ENCODE measurements around the gene ATOX1. TPM values are rescaled to one million over a fixed set of nuclear protein-coding genes. Genes with fewer than 3 reads are reported as not detected.

ATOX1 gene, protein sequence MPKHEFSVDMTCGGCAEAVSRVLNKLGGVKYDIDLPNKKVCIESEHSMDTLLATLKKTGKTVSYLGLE
- total RNA-seq (51.4 TPM), polyA plus RNA-seq (ENCODE audit: insufficient read depth in 1 of 8, insufficient read length in 8 of 8, low replicate concordance in 1 of 8) (10 to 100 TPM; 45.2 to 69.1 (median 53.9) TPM)
- long read RNA-seq, donor 1, transcript ATOX1-201 (4 exons, 488 nt) = major isoform, 9 of 13 reads
- long read RNA-seq, donor 1, partial matches to known transcripts = 0 of 13 reads
- long read RNA-seq, donor 1, other reads (novel, unspliced or antisense) = 0 of 13 reads
- long read RNA-seq, donor 2, transcript ATOX1-201 (4 exons, 488 nt) = major isoform, 6 of 8 reads
- long read RNA-seq, donor 2, partial matches to known transcripts = 0 of 8 reads
- long read RNA-seq, donor 2, other reads (novel, unspliced or antisense) = 0 of 8 reads
- long read RNA-seq, donor 3, transcript ATOX1-201 (4 exons, 488 nt) = major isoform, 34 of 39 reads
- long read RNA-seq, donor 3, partial matches to known transcripts = 0 of 39 reads
- long read RNA-seq, donor 3, other reads (novel, unspliced or antisense) = 0 of 39 reads
- long read RNA-seq, donor 4, transcript ATOX1-205 (3 exons, 724 nt) = minor isoform, 5 of 121 reads
- long read RNA-seq, donor 4, transcript ATOX1-201 (4 exons, 488 nt) = major isoform, 29 of 121 reads
- long read RNA-seq, donor 4, partial matches to known transcripts = 70 of 121 reads
- long read RNA-seq, donor 4, other reads (novel, unspliced or antisense) = 14 of 121 reads
- long read RNA-seq, donor 5, transcript ATOX1-201 (4 exons, 488 nt) = major isoform, 79 of 95 reads
- long read RNA-seq, donor 5, partial matches to known transcripts = 8 of 95 reads
- long read RNA-seq, donor 5, other reads (novel, unspliced or antisense) = 0 of 95 reads
- long read RNA-seq, donor 6, transcript ATOX1-201 (4 exons, 488 nt) = major isoform, 67 of 77 reads
- long read RNA-seq, donor 6, partial matches to known transcripts = 6 of 77 reads
- long read RNA-seq, donor 6, other reads (novel, unspliced or antisense) = 0 of 77 reads
- long read RNA-seq, donor 7, transcript ATOX1-201 (4 exons, 488 nt) = major isoform, 64 of 72 reads
- long read RNA-seq, donor 7, partial matches to known transcripts = 0 of 72 reads
- long read RNA-seq, donor 7, other reads (novel, unspliced or antisense) = 0 of 72 reads
- long read RNA-seq, donor 8, transcript ATOX1-201 (4 exons, 488 nt) = major isoform, 35 of 46 reads
- long read RNA-seq, donor 8, partial matches to known transcripts = 5 of 46 reads
- long read RNA-seq, donor 8, other reads (novel, unspliced or antisense) = 0 of 46 reads
- long read RNA-seq, donor 9, transcript ATOX1-201 (4 exons, 488 nt) = major isoform, 39 of 53 reads
- long read RNA-seq, donor 9, partial matches to known transcripts = 5 of 53 reads
- long read RNA-seq, donor 9, other reads (novel, unspliced or antisense) = 0 of 53 reads
- long read RNA-seq, donor 10, transcript ATOX1-201 (4 exons, 488 nt) = major isoform, 65 of 79 reads
- long read RNA-seq, donor 10, partial matches to known transcripts = 6 of 79 reads
- long read RNA-seq, donor 10, other reads (novel, unspliced or antisense) = 0 of 79 reads
- long read RNA-seq, donor 11, transcript ATOX1-201 (4 exons, 488 nt) = major isoform, 37 of 90 reads
- long read RNA-seq, donor 11, partial matches to known transcripts = 27 of 90 reads
- long read RNA-seq, donor 11, other reads (novel, unspliced or antisense) = 19 of 90 reads

DNA sequence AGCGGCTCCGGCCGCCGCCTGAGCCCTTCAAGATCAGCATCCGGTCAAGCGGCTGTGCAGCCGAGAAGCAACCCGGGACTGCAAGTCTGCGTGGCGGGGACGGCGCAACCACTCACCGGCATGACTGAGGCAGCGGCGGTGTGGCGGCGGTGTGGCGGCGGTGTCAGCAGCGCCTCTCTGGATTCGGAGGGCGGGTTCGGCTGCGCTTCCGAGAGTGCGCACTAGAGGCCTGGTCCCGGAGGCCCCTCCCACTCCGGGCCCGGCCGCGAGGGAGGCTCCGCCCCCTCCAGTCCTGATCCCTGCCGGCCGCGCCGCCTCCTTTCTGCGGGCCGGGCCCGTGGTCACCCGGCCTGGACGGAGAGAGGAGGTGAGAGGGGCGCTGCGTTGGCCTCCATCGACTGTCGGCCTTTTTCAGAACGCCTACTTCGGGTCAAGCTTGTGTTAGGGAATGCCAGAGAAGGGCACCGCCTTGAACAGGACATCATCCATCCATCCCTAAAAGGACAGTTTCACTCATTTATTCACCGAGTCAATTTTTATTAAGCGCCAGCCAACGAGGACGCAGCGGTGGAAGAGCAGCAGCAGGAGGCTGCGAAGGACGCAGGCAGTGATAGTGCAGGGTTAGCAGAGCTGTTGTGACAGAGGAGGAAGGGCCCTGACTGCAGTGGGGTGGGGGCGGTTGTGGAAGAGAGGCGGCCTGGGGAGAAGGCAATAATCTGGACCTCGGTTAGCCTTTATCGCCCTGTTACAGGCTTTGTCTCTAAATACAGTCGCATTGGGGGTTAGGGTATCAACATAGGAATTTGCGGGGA is at the start of gene ATOX1:
Gene ATOX1 (minus strand): TSS at position 202 of the 812 bp plus-strand sequence. CDS start 80 bp downstream, at position 122.
- DNase-seq = peak; percentile 96
- Histone ChIP-seq H3K27ac (ENCODE audit: low read length) (peak within 1 kb of the TSS; percentile 85), H3K9me3 (replicated peaks; ENCODE audit: control insufficient read depth, low read depth, low read length) (no peaks in the 10 kb centered on the region), H3K4me1 (ENCODE audit: control insufficient read depth, insufficient read depth, low read length) (peaks cover 17% of the 10 kb centered on the region), H3K36me3 (ENCODE audit: control insufficient read depth, insufficient read depth, low read length) (no peaks in the 10 kb centered on the region), H3K4me3 (ENCODE audit: low read length) (peak within 1 kb of the TSS; percentile 87), H3K27me3 (ENCODE audit: control insufficient read depth, insufficient read depth, low read length) (no peaks in the 10 kb centered on the region)
- WGBS (ENCODE audit: insufficient coverage) = 3% methylated on average over 50 of the region's 61 CpGs

DNA sequence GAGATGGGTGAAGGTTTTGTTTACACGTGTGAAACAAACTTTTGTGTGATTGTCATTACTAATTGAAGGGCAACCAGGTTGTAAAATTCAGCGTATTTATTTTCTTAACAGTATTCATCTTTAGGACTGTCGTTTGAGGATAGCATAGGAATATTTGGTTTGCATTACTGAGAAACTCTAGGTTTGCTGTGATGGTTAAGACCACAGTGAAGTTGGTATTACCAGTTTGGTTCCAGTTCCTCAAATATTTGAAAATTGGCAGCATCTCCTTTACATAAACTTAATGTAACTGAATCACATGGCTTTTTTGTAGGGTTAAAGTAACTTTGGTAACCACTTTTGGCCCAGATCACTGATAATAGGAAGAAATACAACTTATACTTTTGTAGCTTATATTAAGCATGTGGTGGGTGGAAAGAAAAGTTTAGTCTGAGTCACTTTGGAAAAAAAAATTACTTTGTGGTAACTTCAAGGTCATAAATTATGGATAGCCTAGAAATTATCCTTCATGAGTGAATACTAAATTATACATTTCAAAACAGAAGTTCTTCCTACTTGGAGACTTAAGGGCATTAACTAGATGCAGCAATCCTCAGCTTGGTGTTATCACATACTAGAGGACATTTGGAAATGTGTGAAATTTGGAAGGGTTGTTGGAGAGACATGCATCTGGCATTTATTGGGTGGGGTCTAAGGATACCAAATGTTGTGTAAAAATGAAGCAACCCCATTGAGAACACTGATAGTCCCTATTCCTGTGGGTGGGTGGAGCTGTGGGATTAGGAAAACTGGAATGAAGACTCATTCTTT is 47.2 kb upstream of the ATOX1 start:
- Histone ChIP-seq H3K27ac (ENCODE audit: low read length) (no peak overlapping the region), H3K27me3 (ENCODE audit: control insufficient read depth, insufficient read depth, low read length) (no peaks in the 10 kb centered on the region), H3K36me3 (ENCODE audit: control insufficient read depth, insufficient read depth, low read length) (peaks cover 31% of the 10 kb centered on the region), H3K4me3 (ENCODE audit: low read length) (no peak overlapping the region), H3K9me3 (replicated peaks; ENCODE audit: control insufficient read depth, low read depth, low read length) (no peaks in the 10 kb centered on the region), H3K4me1 (ENCODE audit: control insufficient read depth, insufficient read depth, low read length) (no peaks in the 10 kb centered on the region)
- no CpG with 5 or more reads among the region's 3 CpGs for WGBS (ENCODE audit: insufficient coverage)
- no peak for DNase-seq

DNA sequence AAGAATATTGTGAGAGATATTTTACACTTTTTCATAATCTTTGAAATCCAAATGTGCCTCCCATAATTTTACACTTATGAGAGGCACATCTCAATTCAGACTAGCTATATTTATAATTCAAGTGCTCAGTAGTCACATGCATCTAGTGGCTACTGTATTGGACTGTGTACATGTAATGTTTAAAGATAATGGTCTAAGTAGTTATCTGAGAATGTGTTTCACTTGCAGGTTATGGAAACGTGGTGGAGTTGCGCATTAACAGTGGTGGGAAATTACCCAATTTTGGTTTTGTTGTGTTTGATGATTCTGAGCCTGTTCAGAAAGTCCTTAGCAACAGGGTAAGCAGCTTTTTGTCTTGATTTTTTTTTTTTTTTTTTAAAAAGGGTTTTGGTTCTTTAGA is 42.1 kb upstream of the ATOX1 start:
- Histone ChIP-seq H3K27ac (ENCODE audit: low read length) (no peak overlapping the region), H3K36me3 (ENCODE audit: control insufficient read depth, insufficient read depth, low read length) (peaks cover 42% of the 10 kb centered on the region)
- DNase-seq = no peak

DNA sequence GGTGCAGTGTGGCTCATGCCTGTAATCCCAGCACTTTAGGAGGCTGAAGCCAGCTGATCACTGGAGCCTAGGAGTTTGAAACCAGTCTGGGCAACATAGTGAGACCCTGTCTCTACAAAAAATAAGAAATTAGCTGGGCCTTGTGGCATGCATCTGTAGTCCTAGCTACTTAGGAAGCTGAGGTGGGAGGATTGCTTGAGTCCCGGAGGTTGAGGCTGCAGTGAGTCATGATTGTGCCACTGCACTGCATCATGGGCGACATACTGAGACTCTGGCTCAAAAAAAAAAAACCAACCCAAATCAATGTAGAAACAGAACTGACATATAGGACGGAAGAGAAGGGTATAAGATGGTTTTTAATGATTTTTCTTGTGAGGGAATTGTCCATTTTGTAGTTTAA is 41.0 kb upstream of the ATOX1 start:
- WGBS (ENCODE audit: insufficient coverage) = no CpG with 5 or more reads among the region's 3 CpGs
- peaks cover 50% of the 10 kb centered on the region for H3K36me3 ChIP-seq (ENCODE audit: control insufficient read depth, insufficient read depth, low read length)
- no peaks in the 10 kb centered on the region for H3K27me3 ChIP-seq (ENCODE audit: control insufficient read depth, insufficient read depth, low read length)
- no peak overlapping the region for H3K4me3 ChIP-seq (ENCODE audit: low read length)
- DNase-seq = no peak
- no peaks in the 10 kb centered on the region for H3K4me1 ChIP-seq (ENCODE audit: control insufficient read depth, insufficient read depth, low read length)
- no peak overlapping the region for H3K27ac ChIP-seq (ENCODE audit: low read length)
- no peaks in the 10 kb centered on the region for H3K9me3 ChIP-seq (replicated peaks; ENCODE audit: control insufficient read depth, low read depth, low read length)

More for the DNA sequence above, 42.1 kb upstream of the ATOX1 start:
- no peaks in the 10 kb centered on the region for H3K27me3 ChIP-seq (ENCODE audit: control insufficient read depth, insufficient read depth, low read length)
- WGBS (ENCODE audit: insufficient coverage) = 94% methylated on average over 2 of the region's 2 CpGs
- H3K9me3 ChIP-seq (replicated peaks; ENCODE audit: control insufficient read depth, low read depth, low read length) = no peaks in the 10 kb centered on the region
- no peak overlapping the region for H3K4me3 ChIP-seq (ENCODE audit: low read length)
- H3K4me1 ChIP-seq (ENCODE audit: control insufficient read depth, insufficient read depth, low read length) = no peaks in the 10 kb centered on the region

DNA sequence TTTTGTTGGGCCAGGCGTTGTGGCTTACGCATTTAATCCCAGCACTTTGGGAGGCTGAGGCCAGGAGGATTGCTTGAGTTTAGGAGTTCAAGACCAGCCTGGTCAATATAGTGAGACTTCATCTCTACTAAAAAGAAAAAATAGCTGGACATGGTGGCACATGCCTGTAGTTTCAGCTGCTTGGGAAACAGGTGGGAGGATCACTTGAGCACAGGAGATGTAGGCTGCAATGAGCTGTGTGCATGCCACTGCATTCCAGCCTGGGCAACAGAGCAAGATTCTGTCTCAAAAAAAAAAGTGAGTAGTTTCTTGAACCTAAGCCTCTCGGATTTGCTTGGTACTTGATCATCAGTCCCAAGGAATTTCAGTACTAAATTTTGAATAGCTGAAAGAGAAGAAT is 40.2 kb upstream of the ATOX1 start:
- Histone ChIP-seq H3K4me3 (ENCODE audit: low read length) (no peak overlapping the region), H3K4me1 (ENCODE audit: control insufficient read depth, insufficient read depth, low read length) (no peaks in the 10 kb centered on the region), H3K27ac (ENCODE audit: low read length) (no peak overlapping the region), H3K36me3 (ENCODE audit: control insufficient read depth, insufficient read depth, low read length) (peaks cover 52% of the 10 kb centered on the region), H3K9me3 (replicated peaks; ENCODE audit: control insufficient read depth, low read depth, low read length) (no peaks in the 10 kb centered on the region), H3K27me3 (ENCODE audit: control insufficient read depth, insufficient read depth, low read length) (no peaks in the 10 kb centered on the region)
- DNase-seq = peak; percentile 21
- 75% methylated on average over 2 of the region's 3 CpGs for WGBS (ENCODE audit: insufficient coverage)

DNA sequence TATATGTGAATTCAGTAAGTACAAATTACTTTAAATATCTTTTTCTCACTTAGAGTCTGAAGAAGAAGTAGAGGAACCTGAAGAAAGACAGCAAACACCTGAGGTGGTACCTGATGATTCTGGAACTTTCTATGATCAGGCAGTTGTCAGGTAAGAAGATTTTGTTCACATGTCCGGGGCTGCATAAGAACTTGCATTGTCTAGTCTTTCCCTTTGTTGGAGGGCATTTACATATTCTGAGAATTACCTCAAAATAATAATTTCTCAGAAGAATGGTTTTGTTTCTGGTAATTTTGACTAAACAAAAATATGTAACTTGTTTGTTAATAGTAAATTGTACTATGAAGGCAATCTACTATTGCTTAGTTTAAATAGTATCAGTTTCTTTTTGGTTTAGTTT is 37.0 kb upstream of the ATOX1 start:
- no peak for DNase-seq
- Histone ChIP-seq H3K27me3 (ENCODE audit: control insufficient read depth, insufficient read depth, low read length) (no peaks in the 10 kb centered on the region), H3K9me3 (replicated peaks; ENCODE audit: control insufficient read depth, low read depth, low read length) (no peaks in the 10 kb centered on the region), H3K4me3 (ENCODE audit: low read length) (no peak overlapping the region), H3K4me1 (ENCODE audit: control insufficient read depth, insufficient read depth, low read length) (no peaks in the 10 kb centered on the region), H3K27ac (ENCODE audit: low read length) (no peak overlapping the region), H3K36me3 (ENCODE audit: control insufficient read depth, insufficient read depth, low read length) (peaks cover 56% of the 10 kb centered on the region)
- no CpG with 5 or more reads among the region's 1 CpG for WGBS (ENCODE audit: insufficient coverage)

DNA sequence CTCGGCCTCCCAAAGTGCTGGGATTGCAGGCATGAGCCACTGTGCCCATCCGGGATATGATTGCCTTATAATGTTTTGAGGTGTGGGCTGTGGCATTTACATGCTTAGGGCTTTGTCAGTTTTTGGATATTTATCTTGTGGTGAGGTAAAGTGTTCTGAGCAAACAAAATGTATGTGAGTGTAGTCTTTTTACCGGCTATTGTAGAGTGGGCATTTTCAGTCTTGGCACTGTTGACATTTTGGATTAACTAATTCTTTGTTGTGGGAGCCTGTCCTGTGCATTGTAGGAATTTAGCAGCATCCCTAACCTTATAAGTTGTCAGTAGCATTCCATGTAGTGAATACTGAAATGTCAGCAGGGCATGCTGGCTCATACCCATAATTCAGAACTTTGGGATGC is 34.9 kb upstream of the ATOX1 start:
- WGBS (ENCODE audit: insufficient coverage) = 89% methylated on average over 3 of the region's 3 CpGs
- Histone ChIP-seq H3K27me3 (ENCODE audit: control insufficient read depth, insufficient read depth, low read length) (no peaks in the 10 kb centered on the region), H3K27ac (ENCODE audit: low read length) (no peak overlapping the region), H3K36me3 (ENCODE audit: control insufficient read depth, insufficient read depth, low read length) (peaks cover 58% of the 10 kb centered on the region), H3K4me1 (ENCODE audit: control insufficient read depth, insufficient read depth, low read length) (no peaks in the 10 kb centered on the region), H3K9me3 (replicated peaks; ENCODE audit: control insufficient read depth, low read depth, low read length) (no peaks in the 10 kb centered on the region), H3K4me3 (ENCODE audit: low read length) (no peak overlapping the region)
- DNase-seq = no peak

DNA sequence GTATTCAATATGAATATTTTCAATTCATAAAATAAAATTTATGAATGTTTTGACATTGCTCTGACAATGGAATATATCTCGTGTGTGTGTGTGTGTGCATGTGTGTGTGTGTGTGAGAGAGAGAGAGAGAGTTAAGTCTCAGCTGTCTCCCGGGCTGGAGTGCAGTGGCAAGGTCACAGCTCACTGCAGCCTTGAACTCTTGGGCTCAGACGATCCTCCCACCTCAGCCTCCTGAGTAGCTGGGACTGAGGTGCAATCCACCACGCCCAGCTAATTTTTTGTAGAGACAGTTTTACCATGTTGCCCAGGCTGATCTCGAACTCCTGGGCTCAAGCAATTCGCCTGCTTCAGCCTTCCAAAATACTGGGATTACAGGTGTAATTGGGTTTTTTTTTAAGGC is 29.4 kb upstream of the ATOX1 start:
- H3K27me3 ChIP-seq (ENCODE audit: control insufficient read depth, insufficient read depth, low read length) = no peaks in the 10 kb centered on the region
- H3K9me3 ChIP-seq (replicated peaks; ENCODE audit: control insufficient read depth, low read depth, low read length) = no peaks in the 10 kb centered on the region
- H3K4me3 ChIP-seq (ENCODE audit: low read length) = no peak overlapping the region
- H3K4me1 ChIP-seq (ENCODE audit: control insufficient read depth, insufficient read depth, low read length) = no peaks in the 10 kb centered on the region
- H3K36me3 ChIP-seq (ENCODE audit: control insufficient read depth, insufficient read depth, low read length) = peaks cover 33% of the 10 kb centered on the region
- 71% methylated on average over 1 of the region's 6 CpGs for WGBS (ENCODE audit: insufficient coverage)
- no peak for DNase-seq
- H3K27ac ChIP-seq (ENCODE audit: low read length) = no peak overlapping the region
